H4 (cell line): Measurements from ENCODE around the gene PACSIN1. TPM values are rescaled to one million over a fixed set of nuclear protein-coding genes. Genes with fewer than 3 reads are reported as not detected.
"Not testable (repeated sequence)": the region's sequence is repeated elsewhere in the genome, so short reads cannot be mapped to it uniquely, and the experiment has no call there.

ENCODE experiments used
- DNase-seq: peaks from one replicate; pipeline ENCODE4 v3.0.0-alpha.2; 2015; ENCODE audit warnings: low spot score
- total RNA-seq: library from RNA; depleted of rRNA; stranded (reverse); fragments of >200 nt; shearing (Covaris generic); gene quantifications from 2 replicates; pipeline ENCODE4 v1.2.3, GENCODE V29; 2014

The PACSIN1 gene
- total RNA-seq, 1 experiment from 2014 or later, result not detected

DNA sequence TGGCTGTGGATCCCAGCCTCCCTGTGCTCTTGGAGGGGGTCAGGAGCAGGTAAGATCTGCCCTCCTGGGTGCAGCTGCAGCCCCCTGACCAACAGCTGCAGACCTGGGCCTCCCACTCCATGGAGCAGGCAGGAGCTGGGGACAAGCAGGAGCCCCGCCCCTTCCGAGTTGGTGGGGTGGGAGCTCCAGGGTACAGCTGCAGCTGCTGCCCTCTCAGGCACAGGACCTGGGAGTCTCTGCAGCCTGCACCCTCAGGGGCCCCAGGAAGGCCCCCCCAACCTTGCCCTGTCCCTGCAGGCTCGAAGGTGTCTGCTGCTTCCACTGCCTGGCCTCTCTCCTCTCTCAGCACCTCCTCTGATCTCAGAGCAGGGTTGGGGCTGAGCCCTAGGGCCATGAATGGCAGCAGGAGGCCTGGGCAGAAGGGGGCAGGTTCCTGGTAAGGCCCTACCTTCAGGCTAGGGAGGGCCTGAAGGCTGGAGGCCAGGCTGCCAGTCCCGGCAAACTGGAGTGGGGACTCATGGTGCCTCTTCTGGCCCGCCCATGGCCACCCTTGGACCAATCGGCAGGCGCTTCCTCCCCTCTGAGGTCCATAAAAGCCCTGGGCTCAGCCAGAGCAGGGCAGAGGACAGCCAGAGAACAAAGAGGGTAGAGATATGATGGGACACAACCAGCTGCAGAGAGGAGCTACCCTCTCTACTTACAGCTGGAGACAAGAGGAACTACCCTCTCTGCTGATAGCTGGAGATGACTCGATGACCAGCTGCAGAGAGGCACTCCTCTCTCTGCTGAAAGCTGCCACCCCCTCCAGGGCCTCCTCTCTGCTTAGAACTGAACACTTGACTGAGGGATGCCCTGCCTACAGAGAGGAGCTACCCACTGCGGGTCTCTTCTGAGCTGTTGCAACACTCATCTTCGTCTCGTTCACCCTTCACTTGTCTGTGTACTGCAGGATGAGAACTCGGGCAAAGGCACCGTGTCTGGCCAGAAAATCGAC, 7.8 kb upstream of the PACSIN1 start:
- no peak for DNase-seq

DNA sequence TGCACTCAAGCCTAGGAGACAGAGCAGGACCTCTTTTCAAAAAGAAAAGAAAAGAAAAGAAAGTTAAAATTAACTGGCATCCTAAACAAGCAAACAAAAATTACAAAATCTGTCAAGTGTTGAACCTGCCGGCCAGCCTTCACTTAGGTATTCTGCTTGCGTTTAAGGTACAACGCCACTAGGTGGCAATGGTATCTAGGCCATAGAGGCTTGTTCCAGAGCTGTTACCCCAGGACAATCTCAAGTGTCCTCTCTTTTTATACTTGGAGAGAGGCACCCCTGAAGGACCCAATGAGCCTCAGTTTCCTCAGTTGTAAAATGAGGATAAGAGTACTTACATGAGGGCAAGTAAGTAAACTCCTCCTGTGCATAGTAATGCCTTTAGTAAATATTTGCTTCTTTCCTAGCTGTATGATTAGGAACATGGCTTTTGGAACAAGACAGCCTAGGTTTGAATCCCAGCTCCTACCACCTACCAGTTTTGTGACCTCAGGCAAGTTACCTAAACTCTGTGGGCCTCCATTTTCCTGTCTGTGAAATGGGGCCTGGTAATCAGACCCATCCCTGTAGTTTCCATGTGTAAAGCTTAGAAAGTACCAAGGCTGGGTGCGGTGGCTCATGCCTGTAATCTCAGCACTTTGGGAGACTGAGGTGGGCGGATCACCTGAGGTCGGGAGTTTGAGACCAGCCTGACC, 5.8 kb upstream of the PACSIN1 start:
- peak; percentile 28 for DNase-seq

DNA sequence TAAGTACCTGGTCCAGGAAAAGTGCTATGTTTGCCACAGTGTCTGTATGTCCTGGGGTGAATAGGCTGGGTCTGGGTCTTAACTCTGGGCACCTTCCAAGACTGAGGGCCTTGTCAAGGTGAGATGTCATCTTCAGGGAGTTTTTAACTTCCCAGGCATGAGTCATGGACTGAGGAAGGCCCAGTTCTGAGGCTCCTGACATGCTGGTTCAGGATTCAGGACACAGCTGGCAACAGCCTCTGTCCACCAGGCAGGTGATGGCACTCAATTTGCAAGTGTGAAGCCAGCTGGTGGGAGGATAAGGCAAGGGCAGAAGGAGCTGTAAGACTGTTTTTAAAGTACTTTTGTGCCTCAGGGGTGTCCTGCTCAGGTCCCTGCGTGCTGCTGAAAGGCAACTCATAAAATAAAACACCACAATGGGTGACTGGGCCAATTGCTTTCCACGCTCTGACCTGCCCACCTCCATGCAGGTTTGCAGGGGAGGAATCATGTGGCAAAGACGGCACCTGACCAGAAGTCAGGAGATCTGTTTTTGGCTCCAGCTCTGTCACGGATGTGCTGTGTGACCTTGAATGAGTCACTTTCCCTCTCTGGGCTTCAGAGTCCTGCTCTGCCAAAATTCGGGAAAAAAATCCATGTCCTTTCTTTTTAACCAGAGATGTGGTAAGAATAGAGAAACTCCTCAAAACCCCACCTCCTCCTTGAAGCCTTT, 4.9 kb upstream of the PACSIN1 start:
- no peak for DNase-seq

DNA sequence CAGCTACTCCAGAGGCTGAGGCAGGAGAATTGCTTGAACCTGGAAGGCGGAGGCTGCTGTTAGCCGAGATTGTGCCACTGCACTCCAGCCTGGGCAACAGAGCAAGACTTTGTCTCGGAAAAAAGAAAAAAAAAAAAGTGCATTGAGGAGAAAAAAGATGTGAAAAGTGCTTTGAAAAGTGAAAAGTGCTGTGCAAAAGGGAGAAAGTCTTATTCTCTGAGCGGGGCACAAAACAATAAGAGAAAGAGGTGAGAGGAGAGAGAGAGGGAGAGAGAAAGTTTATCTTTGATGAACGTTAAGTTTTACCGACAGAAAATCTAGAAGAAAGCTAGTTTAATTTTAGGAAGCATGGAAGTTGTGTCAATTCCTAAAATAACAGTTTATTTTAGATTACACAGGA, 3.9 kb upstream of the PACSIN1 start:
- DNase-seq, result no peak

DNA sequence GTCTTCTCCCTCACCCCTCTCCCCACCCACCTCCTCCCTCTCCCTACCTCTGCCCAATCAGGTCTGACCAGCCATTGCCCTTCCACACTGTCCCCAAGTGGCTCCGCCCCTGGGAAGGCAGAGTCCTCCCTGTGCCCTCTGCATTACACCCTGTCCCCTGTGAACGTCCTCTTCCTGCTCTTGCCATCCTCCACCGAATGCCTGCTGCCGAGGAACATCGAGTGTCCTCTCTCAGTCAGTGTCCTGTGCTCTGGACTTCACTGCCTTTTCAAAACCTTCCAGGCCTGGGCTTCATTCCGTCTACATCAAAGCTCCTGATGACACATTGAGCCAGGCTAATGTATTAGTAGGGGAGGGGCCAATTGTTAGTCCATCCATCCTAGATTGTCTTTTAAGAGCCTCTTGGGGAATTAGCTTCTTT, 3.3 kb upstream of the PACSIN1 start:
- DNase-seq, result peak; percentile 54

DNA sequence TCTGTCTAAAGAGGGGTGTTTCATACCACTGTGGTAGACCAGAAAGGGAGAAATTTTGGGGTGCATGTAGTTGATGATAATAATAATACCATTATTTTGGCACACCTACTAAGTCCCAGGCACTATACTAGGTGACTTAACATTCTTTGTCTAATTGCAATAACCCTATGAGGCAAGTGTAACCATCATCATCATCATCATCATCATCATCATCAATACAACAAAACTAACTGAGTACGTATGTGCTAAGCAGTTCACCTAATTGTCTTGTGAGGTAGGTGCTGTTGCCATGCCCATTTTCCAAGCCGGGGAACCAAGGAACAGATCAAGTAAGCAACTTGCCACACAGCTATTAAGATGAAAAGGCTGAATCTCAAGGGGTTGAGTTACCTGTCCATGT, 2.6 kb upstream of the PACSIN1 start:
- no peak for DNase-seq

DNA sequence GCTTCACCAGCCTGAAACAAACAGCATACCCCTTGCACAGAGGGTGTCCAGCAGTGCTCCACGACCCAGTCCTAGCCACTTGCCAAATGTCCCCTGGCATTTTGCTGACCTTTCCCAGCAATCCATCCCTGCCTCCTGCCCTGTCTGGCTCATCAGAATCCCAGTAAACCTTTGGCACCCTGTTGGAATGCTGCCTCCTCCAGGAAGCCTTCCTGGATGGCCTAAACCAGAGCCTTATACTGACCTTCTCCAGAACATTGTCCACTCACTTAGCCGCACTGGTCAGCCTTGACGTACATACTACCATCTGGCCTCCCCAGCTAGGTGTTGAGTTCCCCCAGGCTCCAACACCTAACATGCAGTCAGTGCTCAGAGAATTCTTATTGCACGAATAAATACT, 2.0 kb upstream of the PACSIN1 start:
- DNase-seq, result no peak

DNA sequence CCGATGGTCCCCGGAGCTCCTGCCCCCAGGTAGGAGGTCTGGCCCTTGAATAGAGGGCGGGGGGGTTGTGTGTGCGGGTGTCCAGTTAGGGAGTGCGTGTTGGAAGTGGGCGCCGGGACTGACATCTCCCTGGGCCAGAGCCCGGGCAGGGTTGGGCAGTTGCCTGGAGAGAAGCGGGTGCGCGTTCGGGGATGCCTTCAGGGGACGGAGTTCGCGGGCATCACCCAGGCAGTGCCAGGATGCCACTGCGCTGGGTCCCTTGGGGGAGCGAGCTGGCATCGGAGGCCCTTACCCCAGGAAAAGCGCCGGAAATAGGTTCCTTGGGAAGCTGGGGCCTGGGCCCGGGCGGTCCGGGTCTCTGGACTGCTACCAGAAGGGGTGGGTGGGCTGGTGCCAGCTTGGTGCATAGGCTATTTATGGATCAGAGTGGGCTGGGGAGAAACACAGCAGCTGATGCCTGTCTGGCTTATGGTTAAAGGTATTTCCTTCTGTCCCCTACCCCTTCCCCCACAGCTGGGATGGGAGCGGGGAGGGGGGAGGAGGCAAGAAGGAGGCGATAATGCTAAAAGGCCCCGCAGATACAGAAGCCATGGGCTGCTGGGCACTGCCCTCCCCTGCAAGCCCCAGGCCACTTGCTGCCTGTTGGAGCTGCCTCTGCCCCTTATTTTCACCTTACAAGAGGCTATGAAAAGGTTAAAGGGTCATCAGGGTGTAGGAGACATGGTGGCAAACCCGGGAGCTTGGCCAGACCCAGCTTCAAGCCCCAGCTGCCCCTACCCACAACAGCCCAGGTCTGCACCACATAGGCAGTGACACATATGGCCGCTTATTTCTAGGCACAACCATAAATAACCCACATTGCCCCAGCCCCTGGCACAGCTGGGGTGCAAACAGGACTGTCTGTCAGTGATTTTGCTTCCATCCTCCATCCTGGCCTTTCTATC, 638 bp downstream of the PACSIN1 start:
- DNase-seq, result no peak

DNA sequence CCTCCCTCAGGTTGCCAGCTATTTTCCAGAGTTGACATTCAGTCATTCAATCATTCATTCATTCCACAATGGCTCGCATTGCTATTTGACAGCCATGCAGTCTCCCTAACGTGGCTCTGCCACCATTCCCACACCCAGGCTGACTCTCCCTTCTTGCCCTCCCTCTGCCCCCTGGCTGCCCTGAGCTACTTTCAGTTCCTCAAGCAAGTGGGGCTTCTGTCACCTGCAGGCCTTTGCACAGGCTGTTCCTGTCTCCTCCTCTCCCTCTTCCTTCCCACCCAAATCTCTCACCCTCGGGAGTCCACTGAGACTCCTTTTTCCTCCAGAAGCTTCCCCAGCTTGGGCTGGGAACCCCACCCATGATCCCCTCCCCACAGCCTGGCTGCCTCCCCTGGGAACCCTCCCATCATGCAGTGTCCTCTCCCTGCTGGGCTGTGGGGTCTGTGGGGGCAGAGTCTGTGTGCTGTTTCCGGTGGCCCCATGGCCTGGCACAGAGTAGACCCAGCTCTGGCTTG, 2.6 kb downstream of the PACSIN1 start:
- no peak for DNase-seq

DNA sequence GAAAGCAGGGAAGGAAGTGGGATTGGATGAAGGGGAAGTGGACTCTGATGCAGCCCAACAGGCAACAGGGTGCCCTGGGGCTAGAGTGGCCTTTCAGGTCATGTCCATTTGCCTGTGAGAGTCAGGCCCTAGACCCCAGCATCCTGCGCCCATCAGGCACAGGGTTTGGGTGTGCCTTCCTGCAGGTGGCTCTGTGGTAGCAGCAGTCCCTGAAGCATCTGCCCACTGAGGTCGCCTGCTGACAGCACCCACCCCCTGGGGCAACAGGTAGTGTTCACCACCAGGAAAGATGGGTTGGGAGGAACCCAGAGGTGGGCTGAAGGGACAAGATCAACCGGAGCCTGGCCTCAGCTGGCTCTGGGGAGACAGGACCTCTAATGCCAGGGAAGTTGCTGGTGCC, 3.6 kb downstream of the PACSIN1 start:
- no peak for DNase-seq

DNA sequence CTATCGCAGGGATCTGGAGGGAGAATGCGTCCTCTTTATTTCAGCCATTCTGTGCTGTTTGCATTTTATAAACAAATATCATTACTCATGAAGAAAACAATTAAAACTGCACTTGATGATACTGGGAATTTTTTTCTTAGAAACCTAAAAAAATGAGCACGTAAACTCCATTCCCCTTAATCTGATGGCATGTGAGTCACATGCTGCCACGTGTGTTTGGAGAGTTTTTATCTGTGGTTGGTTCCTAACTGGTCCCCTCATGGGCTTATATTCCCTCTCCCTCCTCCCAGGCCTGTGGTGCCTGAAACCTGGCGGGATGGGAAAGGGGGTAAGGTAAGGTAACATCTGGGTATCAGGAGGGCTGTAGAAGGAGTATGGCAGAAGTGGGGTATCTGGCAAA, 6.5 kb downstream of the PACSIN1 start:
- DNase-seq, result no peak

DNA sequence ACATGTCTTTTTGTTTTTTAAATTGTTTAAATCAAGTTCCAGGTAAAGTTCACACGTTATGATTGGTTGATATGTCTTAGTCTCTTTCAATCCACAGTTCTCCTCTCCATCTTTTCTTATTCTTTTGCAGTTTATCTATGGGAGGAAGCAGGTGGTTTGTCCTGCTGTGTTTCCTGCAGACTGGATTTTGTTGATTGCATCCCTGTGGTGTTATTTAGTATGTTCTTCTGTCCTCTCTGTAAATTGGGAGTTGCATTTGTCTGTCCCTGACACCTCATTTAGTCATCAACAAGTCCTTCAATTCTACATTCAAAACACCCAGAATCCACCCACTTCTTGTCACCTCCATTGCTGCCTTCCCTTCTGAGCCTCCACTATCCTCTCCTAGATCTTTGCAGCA, 8.1 kb downstream of the PACSIN1 start:
- DNase-seq, result no peak

DNA sequence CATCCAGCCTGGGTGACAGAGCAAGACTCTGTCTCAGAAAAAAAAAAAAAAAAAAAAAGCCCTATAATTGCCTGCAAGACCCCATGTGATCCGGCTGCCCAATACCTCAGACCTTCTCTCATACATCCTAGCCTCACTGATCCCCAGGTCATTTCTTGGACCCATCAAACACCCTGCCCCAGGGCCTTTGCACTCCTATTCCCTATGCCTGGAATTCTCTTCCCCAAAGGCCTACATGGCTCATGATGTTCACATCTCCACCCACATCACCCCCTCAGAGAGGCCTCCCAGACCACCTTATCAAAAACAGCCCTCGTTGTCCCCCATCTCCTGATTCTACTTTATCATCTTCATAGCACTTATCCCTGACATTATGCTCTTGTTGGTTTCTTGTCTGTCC, 8.9 kb downstream of the PACSIN1 start:
- no peak for DNase-seq

DNA sequence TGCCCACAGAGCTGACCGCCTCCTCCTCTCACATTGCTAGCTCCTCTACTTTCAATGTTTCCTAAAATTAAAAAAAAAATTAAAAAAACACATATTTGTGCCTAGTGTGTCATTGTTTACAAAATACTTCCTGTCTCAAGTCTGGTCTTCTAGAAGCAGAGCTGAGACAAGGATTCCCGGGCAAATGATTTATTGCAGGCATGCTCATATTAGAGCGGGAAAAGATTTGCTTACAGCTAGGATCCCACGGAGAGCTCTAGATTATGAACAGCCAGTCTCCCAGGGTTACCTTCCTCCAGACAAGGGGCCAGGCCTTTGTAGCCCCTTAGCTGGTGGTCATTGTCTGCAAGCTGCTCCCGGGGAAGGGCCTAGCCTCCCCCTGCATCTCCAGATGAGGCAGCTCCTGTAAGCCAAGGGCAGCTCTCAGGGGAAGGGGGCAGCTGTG, 9.4 kb downstream of the PACSIN1 start:
- peak; percentile 60 for DNase-seq

DNA sequence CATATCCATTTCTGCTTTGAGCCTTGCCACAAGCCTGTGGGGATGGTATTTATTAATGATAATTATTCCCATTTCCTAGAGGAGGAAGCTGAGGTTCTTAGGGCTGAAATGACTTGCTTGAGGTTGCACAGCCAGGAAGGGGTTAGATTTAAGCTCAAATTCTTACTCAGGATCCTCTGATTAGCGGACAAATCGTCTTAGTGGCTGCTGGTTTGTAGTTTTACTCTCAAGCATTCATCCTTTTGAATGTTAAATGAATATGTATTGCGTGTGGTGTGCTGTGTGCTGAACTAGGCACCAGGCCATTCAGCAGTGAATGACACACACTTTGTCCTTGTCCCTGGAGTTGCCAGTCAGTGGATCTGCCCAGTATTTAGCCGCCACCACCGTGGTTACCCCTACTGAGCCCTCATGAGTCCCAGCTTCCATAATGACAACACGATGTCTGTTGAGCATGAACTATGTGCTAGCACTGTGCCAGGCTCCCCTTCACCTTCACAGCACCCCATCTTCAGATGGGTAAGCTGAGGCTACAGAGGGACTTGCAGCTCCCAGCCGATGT, 10.0 kb downstream of the PACSIN1 start:
- DNase-seq, result no peak

DNA sequence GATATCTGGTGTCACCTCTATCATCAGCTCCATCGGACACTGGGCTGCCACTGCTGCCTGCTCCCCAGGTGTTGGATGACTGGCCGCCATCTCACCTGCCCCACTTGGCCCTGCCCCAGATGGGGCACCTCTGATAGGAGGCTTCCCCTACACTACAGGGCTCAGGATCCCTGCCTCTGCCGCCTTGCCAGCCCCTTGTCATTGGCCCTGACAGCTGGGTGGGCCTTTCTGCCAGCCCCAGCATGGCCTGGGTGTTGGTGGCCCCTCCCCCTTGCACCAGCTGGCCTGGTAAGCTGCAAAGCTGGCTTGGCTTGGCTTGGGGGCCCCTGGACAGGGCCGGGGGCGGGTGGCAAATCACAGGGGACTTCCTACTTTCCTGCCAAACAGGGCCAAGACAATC, 10.6 kb downstream of the PACSIN1 start:
- no peak for DNase-seq

DNA sequence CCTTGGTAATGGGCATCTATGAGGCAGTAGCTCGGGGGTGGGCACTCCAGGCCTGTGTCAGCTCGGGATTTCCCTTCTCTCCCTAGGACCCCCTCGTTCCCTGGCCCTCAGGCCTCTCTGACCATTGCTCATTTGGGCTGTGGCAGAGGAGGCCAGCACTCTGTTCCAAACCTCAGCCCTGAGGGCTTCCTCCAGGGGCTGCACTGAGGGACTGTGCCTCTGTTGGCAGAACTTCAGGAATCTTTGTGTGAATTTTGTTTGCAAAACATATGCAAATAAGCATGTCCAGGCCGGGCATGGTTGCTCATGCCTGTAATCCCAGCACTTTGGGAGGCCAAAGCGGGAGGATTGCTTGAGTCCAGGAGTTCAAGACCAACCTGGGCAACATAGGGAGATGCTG, 11.0 kb downstream of the PACSIN1 start:
- DNase-seq, result peak; percentile 25

DNA sequence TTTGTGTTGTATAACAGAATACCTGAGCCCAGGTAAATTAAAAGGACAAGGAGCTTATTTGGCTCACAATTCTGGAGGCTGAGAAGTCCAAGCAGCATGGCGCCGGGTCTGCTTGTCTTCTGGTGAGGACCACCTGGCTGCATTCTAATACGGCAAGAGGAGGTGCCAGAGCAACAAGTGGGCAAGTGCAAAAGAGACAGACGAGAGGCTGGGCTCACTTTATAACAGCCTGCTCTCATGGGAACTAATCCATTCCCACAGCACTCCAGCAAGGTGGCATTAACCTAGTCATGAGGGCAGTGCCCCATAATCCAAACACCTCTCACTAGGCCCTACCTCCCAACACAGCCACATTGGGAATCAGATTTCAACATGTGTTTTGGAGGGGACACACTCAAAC, 12.9 kb downstream of the PACSIN1 start:
- no peak for DNase-seq

DNA sequence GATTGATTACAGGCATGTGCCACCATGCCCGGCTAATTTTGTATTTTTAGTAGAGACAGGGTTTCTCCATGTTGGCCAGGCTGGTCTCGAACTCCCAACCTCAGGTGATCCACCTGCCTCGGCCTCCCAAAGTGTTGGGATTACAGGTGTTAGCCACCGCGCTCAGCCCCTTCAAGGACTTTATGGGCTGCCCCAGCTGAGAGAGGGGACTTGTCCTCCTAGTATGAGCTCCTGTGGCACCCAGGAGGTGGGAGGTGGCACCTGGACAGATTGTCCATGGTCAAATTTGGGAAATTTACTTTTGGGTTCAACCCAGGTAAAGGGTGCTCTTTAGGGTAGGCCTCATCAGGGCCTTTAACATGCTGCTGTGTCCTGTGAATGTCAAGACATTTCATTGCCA, 17.9 kb downstream of the PACSIN1 start:
- not testable (repeated sequence) for DNase-seq

DNA sequence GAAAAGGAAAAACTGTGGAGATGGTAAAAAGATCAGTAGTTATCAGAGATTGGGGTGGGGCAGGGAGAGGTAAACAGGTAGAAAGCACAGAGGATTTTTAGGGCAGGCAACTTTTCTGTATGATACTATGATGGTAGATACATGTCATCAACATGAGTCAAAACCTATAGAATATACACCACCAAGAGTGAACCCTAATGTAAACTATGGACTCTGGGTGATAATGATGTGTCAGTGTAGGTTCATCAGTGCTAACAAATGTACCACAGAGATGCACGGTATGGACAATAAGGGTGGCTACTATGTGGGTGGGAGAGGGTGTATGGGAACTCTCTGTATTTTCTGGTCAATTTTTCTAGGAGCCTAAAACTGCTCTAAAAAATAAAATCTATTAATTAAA, 18.5 kb downstream of the PACSIN1 start:
- no peak for DNase-seq

DNA sequence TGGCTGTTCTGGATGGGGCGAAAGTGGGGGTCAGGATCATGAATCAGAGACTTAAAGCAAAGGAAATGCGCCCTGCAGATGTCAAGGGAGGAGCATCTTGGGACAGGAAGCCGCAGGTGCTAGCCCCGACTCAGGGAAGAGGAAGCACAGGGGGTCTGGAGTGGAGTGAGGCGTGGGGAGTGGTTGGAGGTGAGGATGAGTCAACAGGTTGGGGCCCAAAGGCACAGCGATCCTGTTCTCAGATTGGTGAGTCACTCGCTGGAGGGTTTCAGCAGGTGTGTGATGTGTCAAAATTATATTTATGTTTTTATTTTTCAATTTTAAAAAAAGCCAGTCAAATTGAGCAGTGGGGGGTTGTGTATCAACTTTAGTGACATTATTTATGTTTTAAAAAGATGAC, 19.0 kb downstream of the PACSIN1 start:
- no peak for DNase-seq
